ENCODE results near the gene FAM185A.

GRCh38 chr7:102841290-102841689, 92.5 kb downstream of the FAM185A start:
- TF ChIP-seq, protein P1, sequence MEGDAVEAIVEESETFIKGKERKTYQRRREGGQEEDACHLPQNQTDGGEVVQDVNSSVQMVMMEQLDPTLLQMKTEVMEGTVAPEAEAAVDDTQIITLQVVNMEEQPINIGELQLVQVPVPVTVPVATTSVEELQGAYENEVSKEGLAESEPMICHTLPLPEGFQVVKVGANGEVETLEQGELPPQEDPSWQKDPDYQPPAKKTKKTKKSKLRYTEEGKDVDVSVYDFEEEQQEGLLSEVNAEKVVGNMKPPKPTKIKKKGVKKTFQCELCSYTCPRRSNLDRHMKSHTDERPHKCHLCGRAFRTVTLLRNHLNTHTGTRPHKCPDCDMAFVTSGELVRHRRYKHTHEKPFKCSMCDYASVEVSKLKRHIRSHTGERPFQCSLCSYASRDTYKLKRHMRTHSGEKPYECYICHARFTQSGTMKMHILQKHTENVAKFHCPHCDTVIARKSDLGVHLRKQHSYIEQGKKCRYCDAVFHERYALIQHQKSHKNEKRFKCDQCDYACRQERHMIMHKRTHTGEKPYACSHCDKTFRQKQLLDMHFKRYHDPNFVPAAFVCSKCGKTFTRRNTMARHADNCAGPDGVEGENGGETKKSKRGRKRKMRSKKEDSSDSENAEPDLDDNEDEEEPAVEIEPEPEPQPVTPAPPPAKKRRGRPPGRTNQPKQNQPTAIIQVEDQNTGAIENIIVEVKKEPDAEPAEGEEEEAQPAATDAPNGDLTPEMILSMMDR (IDR thresholded peaks at IDR 0.05): no peak
- TF ChIP-seq POLR2A (IDR thresholded peaks at IDR 0.05): no peak
